SK-N-MC (cell line): ENCODE results near the gene GNAS-AS1.

Source experiments
- DNase-seq: peaks from one replicate; pipeline ENCODE4 v3.0.0-alpha.2; 2011; ENCODE audit warnings: low read depth, low spot score
- H3K27ac ChIP-seq: fragments of 200-600 bp; sonication (generic); 2 replicates; pipeline ENCODE4 v1.5.1; 2016; ENCODE audit warnings: mixed run types
- H3K36me3 ChIP-seq: fragments of 200-600 bp; sonication (generic); 2 replicates; pipeline ENCODE4 v1.6.1; 2017; ENCODE audit warnings: antibody characterized with exemption, low read length, mixed read lengths; ENCODE audit not compliant: insufficient read depth
- H3K4me3 ChIP-seq: fragments of 200-600 bp; sonication (generic); 2 replicates; pipeline ENCODE4 v1.5.1; 2016
- H3K9ac ChIP-seq: fragments of 200-600 bp; sonication (generic); 2 replicates; pipeline ENCODE4 v1.8.0; 2017; ENCODE audit warnings: mixed run types, mixed read lengths; ENCODE audit not compliant: insufficient read length
- H3K9me3 ChIP-seq: fragments of 200-600 bp; sonication (generic); 2 replicates; pipeline ENCODE4 v1.6.1; 2017; ENCODE audit warnings: low read depth, mild to moderate bottlenecking, antibody characterized with exemption, low read length, moderate library complexity, mixed read lengths
- EZH2 ChIP-seq: fragments of 200-600 bp; sonication (generic); IDR thresholded peaks from one replicate; pipeline ENCODE4 v1.6.1; 2017; ENCODE audit warnings: antibody characterized with exemption
- FOXP2 ChIP-seq: optimal IDR thresholded peaks from 2 replicates; pipeline ENCODE3; 2011; ENCODE audit warnings: mild to moderate bottlenecking, moderate library complexity; ENCODE audit not compliant: insufficient read depth; ENCODE audit errors: extremely low read length, control extremely low read depth
- POLR2AphosphoS5 ChIP-seq: IDR thresholded peaks from 2 replicates; pipeline ENCODE4 v1.6.1; 2012; ENCODE audit warnings: mild to moderate bottlenecking, low read depth, low read length, borderline replicate concordance

GNAS-AS1 gene

DNA sequence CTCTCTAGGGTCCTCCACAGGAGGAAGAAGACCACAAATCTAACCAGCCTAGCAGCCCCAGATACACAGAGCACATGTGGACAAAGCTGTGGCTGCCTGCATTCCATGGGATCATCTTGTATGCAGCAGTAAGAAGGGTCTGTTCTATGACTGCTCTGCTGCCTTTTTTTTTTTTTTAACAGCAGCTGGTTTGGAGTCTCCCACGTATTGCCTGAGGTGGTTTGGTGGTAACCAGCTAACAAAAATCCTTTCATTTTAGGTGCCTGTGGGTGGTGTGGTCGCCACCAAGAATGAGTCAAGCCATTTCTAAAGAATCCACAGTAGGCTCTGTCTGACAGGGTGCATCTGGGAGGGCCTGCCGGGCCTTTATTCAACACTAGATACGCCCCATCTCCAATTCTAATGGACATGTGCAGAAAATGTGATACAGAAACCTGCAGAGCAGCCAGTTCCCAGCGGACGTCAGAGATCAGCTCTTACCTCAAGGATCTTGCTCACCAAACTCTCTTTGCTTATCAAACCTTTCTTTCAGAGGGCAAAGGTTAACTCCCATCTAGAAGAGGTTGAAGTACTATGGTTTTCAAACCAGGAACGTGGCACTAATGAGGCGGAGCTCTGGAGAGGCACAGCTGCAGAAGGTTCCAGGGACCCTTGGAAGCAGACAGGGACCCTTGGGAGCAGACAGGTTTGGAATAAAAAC, 32.0 kb downstream of the GNAS-AS1 start:
- TF ChIP-seq POLR2AphosphoS5: no peak
- no peak for TF ChIP-seq EZH2
- TF ChIP-seq FOXP2: no peak
- Histone ChIP-seq H3K27ac (peak overlapping the region; percentile 76), H3K9me3 (no peaks in the 10 kb centered on the region), H3K9ac (no peak overlapping the region), H3K4me3 (no peak overlapping the region), H3K36me3 (no peaks in the 10 kb centered on the region; the same call in 1 of the 2 replicates)
- DNase-seq: peak; percentile 45

- TF ChIP-seq POLR2AphosphoS5 (no peak), EZH2 (no peak), FOXP2 (no peak)
- no peak for DNase-seq
- H3K36me3 ChIP-seq: no peaks in the 10 kb centered on the region; the same call in 1 of the 2 replicates
These were observed 33.0 kb downstream of the GNAS-AS1 start for GRCh38 chr20:58817748-58818147.

DNA sequence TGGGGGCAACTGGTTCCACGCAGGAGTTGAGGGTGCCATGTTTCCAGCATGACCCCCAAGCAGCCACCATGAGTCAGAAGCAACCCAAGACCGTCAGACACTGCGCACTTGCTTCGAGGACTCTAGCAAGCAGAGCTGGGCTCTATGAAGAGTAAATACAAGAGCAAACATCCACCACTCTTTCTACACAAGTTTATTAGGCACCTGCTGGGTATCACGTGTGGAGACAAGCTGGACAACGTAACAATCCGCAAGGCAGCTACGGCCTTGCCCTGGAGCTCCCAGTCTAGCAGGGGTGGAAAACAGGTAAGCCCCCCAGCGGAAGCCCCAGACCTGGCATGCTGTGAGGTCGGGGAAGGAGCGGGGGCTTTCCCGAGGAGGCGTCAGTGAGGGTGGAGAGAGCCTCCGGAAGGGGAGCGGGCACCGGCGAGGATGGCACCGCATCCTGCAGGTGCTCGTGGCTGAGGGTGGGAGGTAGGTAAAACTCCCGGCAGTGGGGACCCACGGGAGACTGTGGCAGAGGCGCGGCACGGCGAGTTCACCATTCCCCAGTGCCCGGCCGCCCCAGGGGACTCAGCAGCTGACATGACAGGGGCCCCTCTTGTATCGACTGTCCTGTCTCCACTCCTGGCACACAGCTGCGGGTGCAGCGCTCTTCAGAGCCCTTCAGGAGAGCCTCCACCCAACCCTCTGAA, 33.6 kb downstream of the GNAS-AS1 start:
- Histone ChIP-seq H3K27ac (no peak overlapping the region), H3K9me3 (no peaks in the 10 kb centered on the region), H3K4me3 (no peak overlapping the region), H3K36me3 (no peaks in the 10 kb centered on the region), H3K9ac (no peak overlapping the region)
- DNase-seq: no peak
- no peak for TF ChIP-seq EZH2
- no peak for TF ChIP-seq FOXP2
- no peak for TF ChIP-seq POLR2AphosphoS5

More at GRCh38 chr20:58817748-58818147, 33.0 kb downstream of the GNAS-AS1 start:
- no peak overlapping the region for H3K4me3 ChIP-seq
- H3K9ac ChIP-seq: no peak overlapping the region
- H3K27ac ChIP-seq: no peak overlapping the region
- H3K9me3 ChIP-seq: no peaks in the 10 kb centered on the region

- Histone ChIP-seq H3K9me3 (no peaks in the 10 kb centered on the region), H3K9ac (no peak overlapping the region), H3K27ac (no peak overlapping the region), H3K36me3 (no peaks in the 10 kb centered on the region), H3K4me3 (no peak overlapping the region)
- DNase-seq: no peak
- TF ChIP-seq POLR2AphosphoS5 (no peak), EZH2 (no peak), FOXP2 (no peak)
These were observed 34.7 kb downstream of the GNAS-AS1 start for GRCh38 chr20:58816051-58816450.

DNA sequence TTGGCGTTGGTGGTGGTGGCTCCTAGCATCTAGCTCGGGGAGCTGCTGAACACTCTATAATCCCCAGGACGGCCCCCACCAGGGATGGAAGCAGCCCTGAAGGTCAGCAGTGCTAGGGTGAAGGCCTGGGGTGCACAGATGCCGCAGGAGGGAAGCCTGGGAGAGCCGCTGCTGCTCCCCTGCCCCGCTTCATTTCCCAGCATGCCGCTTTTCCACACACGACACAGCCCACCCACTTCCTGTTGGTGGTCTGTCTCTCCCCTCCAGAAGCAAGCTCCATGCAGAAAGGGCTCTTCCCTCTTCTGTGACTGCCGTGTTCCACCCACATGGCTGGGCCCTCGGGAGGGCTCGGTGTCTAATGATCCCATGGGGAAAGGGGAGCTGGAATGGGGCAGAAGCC, 35.3 kb downstream of the GNAS-AS1 start:
- no peak overlapping the region for H3K9ac ChIP-seq
- TF ChIP-seq EZH2 (no peak), FOXP2 (no peak), POLR2AphosphoS5 (no peak)
- DNase-seq: no peak
- H3K9me3 ChIP-seq: no peaks in the 10 kb centered on the region
- no peaks in the 10 kb centered on the region for H3K36me3 ChIP-seq
- no peak overlapping the region for H3K27ac ChIP-seq
- H3K4me3 ChIP-seq: no peak overlapping the region

- TF ChIP-seq EZH2 (no peak), POLR2AphosphoS5 (no peak), FOXP2 (no peak)
- H3K4me3 ChIP-seq: no peak overlapping the region
These were observed 37.3 kb downstream of the GNAS-AS1 start for GRCh38 chr20:58813369-58813768.

GRCh38 chr20:58811334-58811733, 39.4 kb downstream of the GNAS-AS1 start:
- Histone ChIP-seq H3K9ac (no peak overlapping the region), H3K36me3 (no peaks in the 10 kb centered on the region), H3K4me3 (no peak overlapping the region), H3K9me3 (no peaks in the 10 kb centered on the region), H3K27ac (no peak overlapping the region)
- TF ChIP-seq POLR2AphosphoS5: no peak
- TF ChIP-seq EZH2: no peak
- no peak for TF ChIP-seq FOXP2
- no peak for DNase-seq

More at GRCh38 chr20:58813369-58813768, 37.3 kb downstream of the GNAS-AS1 start:
- DNase-seq: no peak
- Histone ChIP-seq H3K9me3 (no peaks in the 10 kb centered on the region), H3K36me3 (no peaks in the 10 kb centered on the region), H3K27ac (no peak overlapping the region), H3K9ac (no peak overlapping the region)

GRCh38 chr20:58810879-58811250, 39.8 kb downstream of the GNAS-AS1 start:
- no peak for DNase-seq
- Histone ChIP-seq H3K4me3 (no peak overlapping the region), H3K9ac (no peak overlapping the region), H3K27ac (no peak overlapping the region), H3K9me3 (no peaks in the 10 kb centered on the region), H3K36me3 (no peaks in the 10 kb centered on the region)
- TF ChIP-seq POLR2AphosphoS5: no peak
- no peak for TF ChIP-seq FOXP2
- TF ChIP-seq EZH2: no peak
